GM20431 (cell line): Measurements from ENCODE around the gene HMCN1.
"Not testable (repeated sequence)": the region's sequence is repeated elsewhere in the genome, so short reads cannot be mapped to it uniquely, and the experiment has no call there.

Experiments used
- in situ Hi-C: fragments of 300-500 bp; cut with MseI, MboI; formaldehyde crosslinking; loops from one replicate; pipeline ENCODE4 v1.15.0; 2020; ENCODE audit warnings: low sequenced_read_pairs; ENCODE audit not compliant: unreplicated experiment

The HMCN1 gene

GRCh38 chr1:186102547-186103148 is 368.5 kb downstream of the HMCN1 start:
- in situ Hi-C loops, result no loop called here

- in situ Hi-C loops, result no loop called here
Observed at GRCh38 chr1:186104459-186104858, 370.3 kb downstream of the HMCN1 start.

- in situ Hi-C loops, result no loop called here
Observed at GRCh38 chr1:186112280-186112679, 378.1 kb downstream of the HMCN1 start.

- in situ Hi-C loops, result no loop called here
Observed at GRCh38 chr1:186113461-186113860, 379.3 kb downstream of the HMCN1 start.

- in situ Hi-C loops, result no loop called here
Observed at GRCh38 chr1:186118724-186119123, 384.5 kb downstream of the HMCN1 start.

GRCh38 chr1:186122837-186123236 is 388.6 kb downstream of the HMCN1 start:
- in situ Hi-C loops, result no loop called here

- in situ Hi-C loops, result no loop called here
Observed at GRCh38 chr1:186125035-186125434, 390.8 kb downstream of the HMCN1 start.

GRCh38 chr1:186125511-186125910 is 391.3 kb downstream of the HMCN1 start:
- in situ Hi-C loops, result no loop called here

GRCh38 chr1:186129758-186130157 is 395.6 kb downstream of the HMCN1 start:
- in situ Hi-C loops, result no loop called here

- in situ Hi-C loops, result no loop called here
Observed at GRCh38 chr1:186139115-186139514, 404.9 kb downstream of the HMCN1 start.

GRCh38 chr1:186139701-186140100 is 405.5 kb downstream of the HMCN1 start:
- in situ Hi-C loops, result no loop called here

GRCh38 chr1:186142159-186142558 is 408.0 kb downstream of the HMCN1 start:
- in situ Hi-C loops, result no loop called here

- in situ Hi-C loops, result no loop called here
Observed at GRCh38 chr1:186142916-186143315, 408.7 kb downstream of the HMCN1 start.

GRCh38 chr1:186143481-186143880 is 409.3 kb downstream of the HMCN1 start:
- in situ Hi-C loops, result no loop called here

GRCh38 chr1:186144505-186144904 is 410.3 kb downstream of the HMCN1 start:
- in situ Hi-C loops, result no loop called here

- in situ Hi-C loops, result no loop called here
Observed at GRCh38 chr1:186146974-186147373, 412.8 kb downstream of the HMCN1 start.

- in situ Hi-C loops, result no loop called here
Observed at GRCh38 chr1:186149591-186149990, 415.4 kb downstream of the HMCN1 start.

GRCh38 chr1:186152227-186152619 is 418.0 kb downstream of the HMCN1 start:
- in situ Hi-C loops, result no loop called here

- in situ Hi-C loops, result no loop called here
Observed at GRCh38 chr1:186152620-186153239, 418.5 kb downstream of the HMCN1 start.

GRCh38 chr1:186154651-186155050 is 420.5 kb downstream of the HMCN1 start:
- in situ Hi-C loops, result no loop called here

GRCh38 chr1:186155594-186155993 is 421.4 kb downstream of the HMCN1 start:
- in situ Hi-C loops, result no loop called here

- in situ Hi-C loops, result not testable (repeated sequence)
Observed at GRCh38 chr1:186162895-186163294, 428.7 kb downstream of the HMCN1 start.
